ENCODE results near the gene RILP. TPM values are rescaled to one million over a fixed set of nuclear protein-coding genes. Genes with fewer than 3 reads are reported as not detected.

The RILP gene
- total and polyA plus RNA-seq, 8 donors = 6.6 to 14.4 (median 8.1) TPM

GRCh38 chr17:1623057-1623630 is 26.5 kb downstream of the RILP start:
- WGBS, 2 donors = 94 to 95% methylated on average over 14 of the region's 14 CpGs
- no peak for FAIRE-seq
- intact Hi-C loops (cut with DNase I) = no loop called here
- no peaks in the 10 kb centered on the region for H3K9me3 ChIP-seq
- no peaks in the 10 kb centered on the region for H3K36me3 ChIP-seq
- no peaks in the 10 kb centered on the region for H3K27me3 ChIP-seq
- peaks cover 0 to 5% (median 0%) of the 10 kb centered on the region in 3 donors for H3K4me1 ChIP-seq
- DNase-seq = peak in 1 of 6 donors; percentile 50
- no peak overlapping the region for H3K27ac ChIP-seq
- H3K4me3 ChIP-seq = no peak overlapping the region
- TF ChIP-seq, protein P1, sequence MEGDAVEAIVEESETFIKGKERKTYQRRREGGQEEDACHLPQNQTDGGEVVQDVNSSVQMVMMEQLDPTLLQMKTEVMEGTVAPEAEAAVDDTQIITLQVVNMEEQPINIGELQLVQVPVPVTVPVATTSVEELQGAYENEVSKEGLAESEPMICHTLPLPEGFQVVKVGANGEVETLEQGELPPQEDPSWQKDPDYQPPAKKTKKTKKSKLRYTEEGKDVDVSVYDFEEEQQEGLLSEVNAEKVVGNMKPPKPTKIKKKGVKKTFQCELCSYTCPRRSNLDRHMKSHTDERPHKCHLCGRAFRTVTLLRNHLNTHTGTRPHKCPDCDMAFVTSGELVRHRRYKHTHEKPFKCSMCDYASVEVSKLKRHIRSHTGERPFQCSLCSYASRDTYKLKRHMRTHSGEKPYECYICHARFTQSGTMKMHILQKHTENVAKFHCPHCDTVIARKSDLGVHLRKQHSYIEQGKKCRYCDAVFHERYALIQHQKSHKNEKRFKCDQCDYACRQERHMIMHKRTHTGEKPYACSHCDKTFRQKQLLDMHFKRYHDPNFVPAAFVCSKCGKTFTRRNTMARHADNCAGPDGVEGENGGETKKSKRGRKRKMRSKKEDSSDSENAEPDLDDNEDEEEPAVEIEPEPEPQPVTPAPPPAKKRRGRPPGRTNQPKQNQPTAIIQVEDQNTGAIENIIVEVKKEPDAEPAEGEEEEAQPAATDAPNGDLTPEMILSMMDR (IDR thresholded peaks at IDR 0.05) = no peak
- ATAC-seq = no peak

GRCh38 chr17:1621273-1621954 is 28.3 kb downstream of the RILP start:
- intact Hi-C loops (cut with DNase I) = no loop called here
- TF ChIP-seq, protein P1 (IDR thresholded peaks at IDR 0.05) = no peak

GRCh38 chr17:1620486-1620885 is 29.2 kb downstream of the RILP start:
- Histone ChIP-seq H3K36me3 (no peaks in the 10 kb centered on the region), H3K4me1 (no peaks in the 10 kb centered on the region), H3K9me3 (no peaks in the 10 kb centered on the region), H3K27me3 (no peaks in the 10 kb centered on the region), H3K4me3 (no peak overlapping the region), H3K27ac (no peak overlapping the region)
- intact Hi-C loops (cut with DNase I) = no loop called here
- 88% methylated on average over 13 of the region's 13 CpGs for WGBS, 2 donors
- ATAC-seq = no peak
- no peak for FAIRE-seq
- DNase-seq = peak in 1 of 6 donors; percentile 56
- TF ChIP-seq, protein P1 (IDR thresholded peaks at IDR 0.05) = no peak

More at GRCh38 chr17:1621273-1621954, 28.3 kb downstream of the RILP start:
- no peak for DNase-seq
- no peak for FAIRE-seq
- H3K4me1 ChIP-seq = no peaks in the 10 kb centered on the region
- no peak overlapping the region for H3K27ac ChIP-seq
- 78 to 79% methylated on average over 18 to 22 of the region's 22 CpGs for WGBS, 2 donors
- H3K36me3 ChIP-seq = no peaks in the 10 kb centered on the region
- ATAC-seq = peak in 1 of 4 donors; percentile 6
- H3K9me3 ChIP-seq = no peaks in the 10 kb centered on the region
- H3K4me3 ChIP-seq = no peak overlapping the region
- no peaks in the 10 kb centered on the region for H3K27me3 ChIP-seq

DNA sequence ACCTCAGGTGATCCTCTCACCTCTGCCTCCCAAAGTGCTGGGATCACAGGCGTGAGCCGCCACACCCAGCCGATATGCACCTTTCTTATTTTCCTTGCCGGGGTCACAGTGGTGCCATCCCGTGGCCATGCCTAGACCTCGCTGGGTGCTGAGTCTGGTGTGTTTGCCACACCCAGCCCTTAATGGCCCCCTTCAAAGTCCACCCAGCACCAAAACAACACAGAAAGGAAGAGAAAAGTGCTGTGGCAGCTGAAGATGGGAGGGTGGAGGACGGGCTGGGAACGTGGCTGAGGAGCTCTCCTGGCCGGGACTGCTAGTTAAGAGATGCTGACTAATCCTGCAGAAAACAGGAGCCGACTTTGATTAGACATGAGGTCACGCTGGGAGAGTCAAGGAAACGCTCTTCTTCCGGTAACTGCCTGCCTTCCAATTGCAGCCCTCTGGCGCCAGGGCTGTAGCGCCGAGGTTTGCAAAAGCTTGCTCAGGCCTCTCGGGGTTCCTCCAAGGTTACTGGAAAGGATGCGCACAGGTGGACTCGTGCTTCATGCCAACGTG is 32.0 kb downstream of the RILP start:
- Histone ChIP-seq H3K4me1 (no peaks in the 10 kb centered on the region), H3K27me3 (no peaks in the 10 kb centered on the region), H3K36me3 (no peaks in the 10 kb centered on the region), H3K27ac (no peak overlapping the region), H3K9me3 (no peaks in the 10 kb centered on the region), H3K4me3 (no peak overlapping the region)
- FAIRE-seq (no peak), DNase-seq (no peak), ATAC-seq (peak in 3 of 4 donors; percentile 44 to 71 (median 68))
- TF ChIP-seq, protein P1 (IDR thresholded peaks at IDR 0.05) = no peak
- WGBS, 2 donors = 84 to 87% methylated on average over 20 of the region's 20 CpGs
- intact Hi-C loops (cut with DNase I) = no loop called here

DNA sequence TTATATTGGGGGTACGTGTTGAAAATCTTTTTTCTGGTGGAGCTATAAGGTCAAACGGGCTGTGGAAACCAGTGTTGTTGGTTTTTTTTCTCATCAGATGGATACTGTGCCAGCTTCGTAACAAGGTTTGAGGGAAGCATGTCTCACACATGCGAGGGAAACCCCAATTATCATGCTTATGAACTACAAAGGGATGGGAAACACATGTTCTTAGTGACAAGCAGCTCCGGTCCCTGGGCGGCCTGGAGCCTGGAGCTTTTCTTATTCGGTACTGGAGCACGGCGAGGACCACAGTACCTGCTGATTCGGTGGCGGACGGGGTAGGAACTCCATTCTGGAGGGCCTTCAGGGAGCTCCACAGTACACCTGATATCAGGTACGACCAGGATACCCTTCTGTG is 33.6 kb downstream of the RILP start:
- no peak overlapping the region for H3K27ac ChIP-seq
- 87 to 91% methylated on average over 13 of the region's 13 CpGs for WGBS, 2 donors
- no peak for FAIRE-seq
- ATAC-seq = no peak
- H3K36me3 ChIP-seq = no peaks in the 10 kb centered on the region
- DNase-seq = peak in 1 of 6 donors; percentile 35
- no peaks in the 10 kb centered on the region for H3K4me1 ChIP-seq
- no peaks in the 10 kb centered on the region for H3K9me3 ChIP-seq
- intact Hi-C loops (cut with DNase I) = no loop called here
- H3K4me3 ChIP-seq = no peak overlapping the region
- TF ChIP-seq, protein P1 (IDR thresholded peaks at IDR 0.05) = no peak
- no peaks in the 10 kb centered on the region for H3K27me3 ChIP-seq

All from pancreas (tissue), 10 donors.